ENCODE results near the gene UGT1A8. TPM values are rescaled to one million over a fixed set of nuclear protein-coding genes. Genes with fewer than 3 reads are reported as not detected.

Gene UGT1A8
- total RNA-seq, 2 experiments from 2014 or later: not detected

- Mint-ChIP-seq H3K9me3 (no peaks in the 10 kb centered on the region), H3K36me3 (no peaks in the 10 kb centered on the region), H3K4me3 (no peak overlapping the region), H3K4me1 (no peaks in the 10 kb centered on the region), H3K27me3 (peaks cover 9% of the 10 kb centered on the region), H3K27ac (no peak overlapping the region)
- POLR2A ChIA-PET: no interaction called here
- no peak for DNase-seq
- no peak for ATAC-seq (ENCODE audit: low read depth)
Measured at GRCh38 chr2:233758849-233759248, 141.4 kb downstream of the UGT1A8 start.

GRCh38 chr2:233760043-233760442 lies 142.6 kb downstream of the UGT1A8 start, which contains the start of gene UGT1A1:
UGT1A1 (plus strand) TSS chr2:233760270; CDS start chr2:233760288, 18 bp downstream.
- H3K9me3 Mint-ChIP-seq: no peaks in the 10 kb centered on the region
- H3K27me3 Mint-ChIP-seq: peaks cover 12% of the 10 kb centered on the region
- no peaks in the 10 kb centered on the region for H3K4me1 Mint-ChIP-seq
- H3K4me3 Mint-ChIP-seq: no peak within 1 kb of the TSS
- no peak within 1 kb of the TSS for H3K27ac Mint-ChIP-seq
- H3K36me3 Mint-ChIP-seq: no peaks in the 10 kb centered on the region
- DNase-seq (no peak), ATAC-seq (ENCODE audit: low read depth) (no peak)
- POLR2A ChIA-PET: no interaction called here

- DNase-seq: no peak
- POLR2A ChIA-PET: no interaction called here
Measured at GRCh38 chr2:233761040-233761769, 143.8 kb downstream of the UGT1A8 start.

GRCh38 chr2:233764264-233764663 lies 146.8 kb downstream of the UGT1A8 start:
- POLR2A ChIA-PET: no interaction called here
- Mint-ChIP-seq H3K4me1 (no peaks in the 10 kb centered on the region), H3K27me3 (peaks cover 16% of the 10 kb centered on the region), H3K4me3 (no peak overlapping the region), H3K9me3 (no peaks in the 10 kb centered on the region), H3K36me3 (no peaks in the 10 kb centered on the region), H3K27ac (no peak overlapping the region)
- DNase-seq (no peak), ATAC-seq (ENCODE audit: low read depth) (no peak)

More at GRCh38 chr2:233761040-233761769, 143.8 kb downstream of the UGT1A8 start:
- Mint-ChIP-seq H3K9me3 (no peaks in the 10 kb centered on the region), H3K4me3 (no peak overlapping the region), H3K27ac (no peak overlapping the region), H3K27me3 (peaks cover 11% of the 10 kb centered on the region), H3K4me1 (no peaks in the 10 kb centered on the region), H3K36me3 (no peaks in the 10 kb centered on the region)
- ATAC-seq (ENCODE audit: low read depth): no peak

GRCh38 chr2:233764761-233765160 lies 147.3 kb downstream of the UGT1A8 start:
- POLR2A ChIA-PET: no interaction called here
- no peak overlapping the region for H3K4me3 Mint-ChIP-seq
- H3K9me3 Mint-ChIP-seq: no peaks in the 10 kb centered on the region
- no peak overlapping the region for H3K27ac Mint-ChIP-seq
- no peaks in the 10 kb centered on the region for H3K36me3 Mint-ChIP-seq
- no peak for ATAC-seq (ENCODE audit: low read depth)
- H3K27me3 Mint-ChIP-seq: peaks cover 14% of the 10 kb centered on the region
- DNase-seq: no peak
- no peaks in the 10 kb centered on the region for H3K4me1 Mint-ChIP-seq

- H3K9me3 Mint-ChIP-seq: no peaks in the 10 kb centered on the region
- H3K4me1 Mint-ChIP-seq: no peaks in the 10 kb centered on the region
- no peak overlapping the region for H3K27ac Mint-ChIP-seq
- H3K27me3 Mint-ChIP-seq: peaks cover 14% of the 10 kb centered on the region
- POLR2A ChIA-PET: no interaction called here
- no peak for ATAC-seq (ENCODE audit: low read depth)
- DNase-seq: no peak
- H3K4me3 Mint-ChIP-seq: no peak overlapping the region
- no peaks in the 10 kb centered on the region for H3K36me3 Mint-ChIP-seq
Measured at GRCh38 chr2:233766416-233766815, 149.0 kb downstream of the UGT1A8 start.

- POLR2A ChIA-PET: no interaction called here
- H3K27me3 Mint-ChIP-seq: peaks cover 14% of the 10 kb centered on the region
- no peaks in the 10 kb centered on the region for H3K36me3 Mint-ChIP-seq
- no peaks in the 10 kb centered on the region for H3K9me3 Mint-ChIP-seq
- H3K4me1 Mint-ChIP-seq: no peaks in the 10 kb centered on the region
- no peak overlapping the region for H3K4me3 Mint-ChIP-seq
- ATAC-seq (ENCODE audit: low read depth): no peak
- no peak for DNase-seq
- no peak overlapping the region for H3K27ac Mint-ChIP-seq
Measured at GRCh38 chr2:233768076-233768475, 150.6 kb downstream of the UGT1A8 start.

GRCh38 chr2:233769260-233769659 lies 151.8 kb downstream of the UGT1A8 start:
- ATAC-seq (ENCODE audit: low read depth) (no peak), DNase-seq (no peak)
- Mint-ChIP-seq H3K9me3 (no peaks in the 10 kb centered on the region), H3K27me3 (peaks cover 8% of the 10 kb centered on the region), H3K36me3 (no peaks in the 10 kb centered on the region), H3K4me1 (no peaks in the 10 kb centered on the region), H3K27ac (no peak overlapping the region), H3K4me3 (no peak overlapping the region)
- POLR2A ChIA-PET: no interaction called here

- no peak overlapping the region for H3K4me3 Mint-ChIP-seq
- H3K27ac Mint-ChIP-seq: no peak overlapping the region
- no peaks in the 10 kb centered on the region for H3K36me3 Mint-ChIP-seq
- H3K4me1 Mint-ChIP-seq: no peaks in the 10 kb centered on the region
- peaks cover 5% of the 10 kb centered on the region for H3K27me3 Mint-ChIP-seq
- no peak for ATAC-seq (ENCODE audit: low read depth)
- POLR2A ChIA-PET: no interaction called here
- DNase-seq: no peak
- H3K9me3 Mint-ChIP-seq: no peaks in the 10 kb centered on the region
Measured at GRCh38 chr2:233772153-233772552, 154.7 kb downstream of the UGT1A8 start.

- H3K36me3 Mint-ChIP-seq: no peaks in the 10 kb centered on the region
- no peaks in the 10 kb centered on the region for H3K4me1 Mint-ChIP-seq
- POLR2A ChIA-PET: no interaction called here
- peaks cover 3% of the 10 kb centered on the region for H3K27me3 Mint-ChIP-seq
- no peak for ATAC-seq (ENCODE audit: low read depth)
- no peak overlapping the region for H3K27ac Mint-ChIP-seq
- no peak for DNase-seq
- H3K4me3 Mint-ChIP-seq: no peak overlapping the region
- no peaks in the 10 kb centered on the region for H3K9me3 Mint-ChIP-seq
Measured at GRCh38 chr2:233772583-233772982, 155.2 kb downstream of the UGT1A8 start.

- Mint-ChIP-seq H3K36me3 (no peaks in the 10 kb centered on the region), H3K4me3 (no peak overlapping the region), H3K4me1 (no peaks in the 10 kb centered on the region), H3K27ac (no peak overlapping the region), H3K27me3 (no peaks in the 10 kb centered on the region), H3K9me3 (no peaks in the 10 kb centered on the region)
- DNase-seq (no peak), ATAC-seq (ENCODE audit: low read depth) (no peak)
- POLR2A ChIA-PET: no interaction called here
Measured at GRCh38 chr2:233773854-233774253, 156.4 kb downstream of the UGT1A8 start.

- H3K4me3 Mint-ChIP-seq: no peak overlapping the region
- no peaks in the 10 kb centered on the region for H3K27me3 Mint-ChIP-seq
- ATAC-seq (ENCODE audit: low read depth) (no peak), DNase-seq (no peak)
- no peaks in the 10 kb centered on the region for H3K4me1 Mint-ChIP-seq
- H3K9me3 Mint-ChIP-seq: no peaks in the 10 kb centered on the region
- H3K27ac Mint-ChIP-seq: no peak overlapping the region
- POLR2A ChIA-PET: interaction anchor here (0.7 kb wide), 1 partner anchor 192 kb away, joined by 4 read pairs; no protein-coding TSS in a partner anchor
- H3K36me3 Mint-ChIP-seq: no peaks in the 10 kb centered on the region
Measured at GRCh38 chr2:233775414-233775813, 158.0 kb downstream of the UGT1A8 start.

- H3K36me3 Mint-ChIP-seq: no peaks in the 10 kb centered on the region
- POLR2A ChIA-PET: no interaction called here
- H3K9me3 Mint-ChIP-seq: no peaks in the 10 kb centered on the region
- ATAC-seq (ENCODE audit: low read depth): no peak
- no peak within 1 kb of the TSS for H3K27ac Mint-ChIP-seq
- DNase-seq: no peak
- no peak within 1 kb of the TSS for H3K4me3 Mint-ChIP-seq
- peaks cover 7% of the 10 kb centered on the region for H3K27me3 Mint-ChIP-seq
- H3K4me1 Mint-ChIP-seq: no peaks in the 10 kb centered on the region
Measured at GRCh38 chr2:233778030-233778429, 160.6 kb downstream of the UGT1A8 start, which contains the start of gene MROH2A. MROH2A (plus strand) TSS chr2:233778330; CDS start chr2:233779359, 1,029 bp downstream.

GRCh38 chr2:233779722-233780121 lies 162.3 kb downstream of the UGT1A8 start:
- Mint-ChIP-seq H3K9me3 (no peaks in the 10 kb centered on the region), H3K27me3 (peaks cover 11% of the 10 kb centered on the region), H3K36me3 (no peaks in the 10 kb centered on the region), H3K4me1 (no peaks in the 10 kb centered on the region), H3K27ac (no peak overlapping the region), H3K4me3 (no peak overlapping the region)
- DNase-seq (no peak), ATAC-seq (ENCODE audit: low read depth) (no peak)
- POLR2A ChIA-PET: no interaction called here

All from activated naive CD8-positive, alpha-beta T cell treated with anti-CD3 and anti-CD28 coated beads, Interleukin-2, amount 10 ng/mL, durations not matched to agents 7 days and 5 days (primary cell).